Esophagus squamous epithelium (tissue), 5 donors: ENCODE measurements around the gene ABCD3. TPM values are rescaled to one million over a fixed set of nuclear protein-coding genes. Genes with fewer than 3 reads are reported as not detected.
"Not testable (repeated sequence)": the region's sequence is repeated elsewhere in the genome, so short reads cannot be mapped to it uniquely, and the experiment has no call there.

Experiments used
- DNase-seq: peaks from one replicate; lab custom pipeline; 2025; lab: John Stamatoyannopoulos, UW
- H3K27ac ChIP-seq, 4 donors: fragments of 200-600 bp; sonication (generic); one replicate each; pipeline ENCODE4 v1.5.1; 2016 to 2019; ENCODE audit warnings: mild to moderate bottlenecking in 1 of 4
- H3K27me3 ChIP-seq, 4 donors: fragments of 200-600 bp; sonication (generic); 1 replicate in 3 of 4; 2 replicates in 1 of 4; pipeline versions ENCODE4 v1.5.1 to v1.6.0; 2017 to 2021; ENCODE audit warnings: antibody characterized with exemption in 1 of 4
- H3K36me3 ChIP-seq, 3 donors: fragments of 200-600 bp; sonication (generic); one replicate each; pipeline ENCODE4 v1.5.1; 2016 to 2019
- H3K4me1 ChIP-seq, 3 donors: fragments of 200-600 bp; sonication (generic); one replicate each; pipeline ENCODE4 v1.5.1; 2017 to 2019
- H3K4me3 ChIP-seq, 4 donors: fragments of 200-600 bp; sonication (generic); 1 replicate in 3 of 4; 2 replicates in 1 of 4; pipeline ENCODE4 v1.5.1; 2016 to 2019; ENCODE audit warnings: mild to moderate bottlenecking in 2 of 4, moderate library complexity in 1 of 4
- H3K9me3 ChIP-seq, 3 donors: fragments of 200-600 bp; sonication (generic); one replicate each; pipeline ENCODE4 v1.5.1; 2016 to 2019
- CTCF ChIP-seq, 6 experiments: fragments of 450-650 bp in 4 of 6; fragments of 200-600 bp in 2 of 6; sonication (generic) in 2 of 6; IDR thresholded peaks; one replicate each; pipeline ENCODE4 v1.5.1; 2016 to 2019; ENCODE audit warnings: antibody characterized with exemption in 6 of 6, mild to moderate bottlenecking in 4 of 6, moderate library complexity in 4 of 6
- POLR2A ChIP-seq, 4 donors: fragments of 450-650 bp; IDR thresholded peaks; one replicate each; pipeline ENCODE4 v1.6.1; 2017; ENCODE audit warnings: antibody characterized with exemption in 4 of 4, mild to moderate bottlenecking in 4 of 4, moderate library complexity in 3 of 4
- WGBS, 2 donors: methylation state at CpG; one replicate each; pipeline ENCODE4 v1.1.5; 2018; 5-methylcytosine and 5-hydroxymethylcytosine counted together
- intact Hi-C: fragments of 100-400 bp; cut with DNase I; formaldehyde crosslinking; loops from one replicate; pipeline ENCODE4 v1.15.0; 2022
- total RNA-seq, 4 donors: library from RNA; depleted of rRNA; stranded (reverse); fragments of >200 nt; gene quantifications; one replicate each; pipeline ENCODE4 v1.1.0, GENCODE V29; 2016
- donor health status: DM: yes; HTN: yes; CAD: no.

ABCD3 gene
- total RNA-seq, 4 donors from 2014 or later: 30.2 to 34.5 (median 32.1) TPM

- no peaks in the 10 kb centered on the region for H3K36me3 ChIP-seq
- intact Hi-C loops: no loop called here
- WGBS, 2 donors: 24 to 43% methylated on average over 4 of the region's 4 CpGs
- H3K4me3 ChIP-seq: no peak overlapping the region
- H3K27me3 ChIP-seq: no peaks in the 10 kb centered on the region
- TF ChIP-seq CTCF (IDR thresholded peaks at IDR 0.05) (no peak), POLR2A (IDR thresholded peaks at IDR 0.05) (no peak)
- peaks cover 0 to 53% (median 7%) of the 10 kb centered on the region in 3 donors for H3K4me1 ChIP-seq
- DNase-seq: no peak
- H3K27ac ChIP-seq: peak overlapping the region in 1 of 4 donors; percentile 39
- no peaks in the 10 kb centered on the region for H3K9me3 ChIP-seq
Observed at GRCh38 chr1:94425821-94426484, 7.8 kb downstream of the ABCD3 start.

GRCh38 chr1:94426485-94426870 is 8.3 kb downstream of the ABCD3 start:
- intact Hi-C loops, H3K27me3 ChIP-seq, H3K4me3 ChIP-seq, H3K36me3 ChIP-seq, H3K27ac ChIP-seq, DNase-seq, H3K9me3 ChIP-seq: not testable (repeated sequence)
- H3K4me1 ChIP-seq: peaks cover 0 to 47% (median 7%) of the 10 kb centered on the region in 3 donors
- WGBS, 2 donors: 88 to 95% methylated on average over 9 of the region's 9 CpGs

- Histone ChIP-seq H3K4me1 (peaks cover 0 to 30% (median 0%) of the 10 kb centered on the region in 3 donors), H3K27me3 (no peaks in the 10 kb centered on the region), H3K9me3 (no peaks in the 10 kb centered on the region), H3K36me3 (no peaks in the 10 kb centered on the region), H3K27ac (no peak overlapping the region), H3K4me3 (no peak overlapping the region)
- intact Hi-C loops: no loop called here
- 82 to 96% methylated on average over 4 to 5 of the region's 5 CpGs for WGBS, 2 donors
- TF ChIP-seq POLR2A (IDR thresholded peaks at IDR 0.05): no peak
- DNase-seq: no peak
Observed at GRCh38 chr1:94428441-94428840, 10.3 kb downstream of the ABCD3 start.

- H3K27me3 ChIP-seq, H3K4me3 ChIP-seq, intact Hi-C loops, H3K36me3 ChIP-seq, DNase-seq, H3K9me3 ChIP-seq, H3K27ac ChIP-seq: not testable (repeated sequence)
- 90 to 93% methylated on average over 3 of the region's 3 CpGs for WGBS, 2 donors
- peaks cover 0 to 30% (median 0%) of the 10 kb centered on the region in 3 donors for H3K4me1 ChIP-seq
Observed at GRCh38 chr1:94428927-94429528, 10.8 kb downstream of the ABCD3 start.

- H3K4me1 ChIP-seq: peaks cover 0 to 28% (median 0%) of the 10 kb centered on the region in 3 donors
- intact Hi-C loops, DNase-seq, H3K9me3 ChIP-seq, H3K27me3 ChIP-seq, H3K36me3 ChIP-seq, H3K27ac ChIP-seq, H3K4me3 ChIP-seq: not testable (repeated sequence)
- 71 to 100% methylated on average over 1 of the region's 1 CpG for WGBS, 2 donors
Observed at GRCh38 chr1:94430066-94430465, 11.9 kb downstream of the ABCD3 start.

- H3K36me3 ChIP-seq: peaks cover 0 to 6% (median 0%) of the 10 kb centered on the region in 3 donors
- 27 to 100% methylated on average over 1 of the region's 2 CpGs for WGBS, 2 donors
- peaks cover 0 to 10% (median 2%) of the 10 kb centered on the region in 3 donors for H3K9me3 ChIP-seq
- DNase-seq: no peak
- H3K4me1 ChIP-seq: peaks cover 0 to 8% (median 0%) of the 10 kb centered on the region in 3 donors
- no peak for TF ChIP-seq POLR2A (IDR thresholded peaks at IDR 0.05)
- no peak for TF ChIP-seq CTCF (IDR thresholded peaks at IDR 0.05)
- intact Hi-C loops: no loop called here
- H3K27me3 ChIP-seq: no peaks in the 10 kb centered on the region
- H3K27ac ChIP-seq: no peak overlapping the region
- H3K4me3 ChIP-seq: no peak overlapping the region
Observed at GRCh38 chr1:94433866-94434265, 15.7 kb downstream of the ABCD3 start.

GRCh38 chr1:94434365-94435045 is 16.3 kb downstream of the ABCD3 start:
- intact Hi-C loops: no loop called here
- Histone ChIP-seq H3K9me3 (peaks cover 0 to 10% (median 2%) of the 10 kb centered on the region in 3 donors), H3K36me3 (peaks cover 0 to 6% (median 0%) of the 10 kb centered on the region in 3 donors), H3K27me3 (no peaks in the 10 kb centered on the region), H3K4me3 (no peak overlapping the region), H3K4me1 (peaks cover 0 to 7% (median 0%) of the 10 kb centered on the region in 3 donors), H3K27ac (no peak overlapping the region)
- no peak for TF ChIP-seq POLR2A (IDR thresholded peaks at IDR 0.05)
- TF ChIP-seq CTCF (IDR thresholded peaks at IDR 0.05): no peak
- WGBS, 2 donors: 87 to 91% methylated on average over 2 of the region's 2 CpGs
- DNase-seq: no peak
